GM19099 (cell line): Measurements from ENCODE around the gene PCNX4.

Experiments used
- POLR2A ChIP-seq: IDR thresholded peaks from 3 replicates; pipeline ENCODE4 v1.6.1; 2011; ENCODE audit warnings: low read depth; ENCODE audit not compliant: insufficient read length; ENCODE audit errors: extremely low read depth

The PCNX4 gene

GRCh38 chr14:60091550-60092525 is at the start of gene PCNX4:
TSS of gene PCNX4 (plus strand) at chr14:60091923. CDS start at chr14:60107639, 15,716 bp downstream.
- peak; percentile 95 for TF ChIP-seq POLR2A

GRCh38 chr14:60051721-60052221 is 40.0 kb upstream of the PCNX4 start:
- no peak for TF ChIP-seq POLR2A

- no peak for TF ChIP-seq POLR2A
Observed at GRCh38 chr14:60058087-60058486, 33.6 kb upstream of the PCNX4 start.

- no peak for TF ChIP-seq POLR2A
Observed at GRCh38 chr14:60061371-60061770, 30.4 kb upstream of the PCNX4 start.

- TF ChIP-seq POLR2A: no peak
Observed at GRCh38 chr14:60064491-60065072, 27.1 kb upstream of the PCNX4 start.

- TF ChIP-seq POLR2A: no peak
Observed at GRCh38 chr14:60067882-60068281, 23.8 kb upstream of the PCNX4 start.

- no peak for TF ChIP-seq POLR2A
Observed at GRCh38 chr14:60079723-60080122, 12.0 kb upstream of the PCNX4 start.

- TF ChIP-seq POLR2A: no peak
Observed at GRCh38 chr14:60085085-60085484, 6.6 kb upstream of the PCNX4 start.

- no peak for TF ChIP-seq POLR2A
Observed at GRCh38 chr14:60085693-60086092, 6.0 kb upstream of the PCNX4 start.

- no peak for TF ChIP-seq POLR2A
Observed at GRCh38 chr14:60087668-60088067, 4.1 kb upstream of the PCNX4 start.

GRCh38 chr14:60089221-60089620 is 2.5 kb upstream of the PCNX4 start:
- no peak for TF ChIP-seq POLR2A

- TF ChIP-seq POLR2A: no peak
Observed at GRCh38 chr14:60090864-60091519, 731 bp upstream of the PCNX4 start.

GRCh38 chr14:60092526-60092920 is 800 bp downstream of the PCNX4 start:
- TF ChIP-seq POLR2A: no peak

- TF ChIP-seq POLR2A: no peak
Observed at GRCh38 chr14:60093080-60093479, 1.4 kb downstream of the PCNX4 start.

GRCh38 chr14:60093606-60094005 is 1.9 kb downstream of the PCNX4 start:
- TF ChIP-seq POLR2A: no peak
